Loucy (cell line): ENCODE results near the gene CTAG1B.
"Not testable (repeated sequence)": the region's sequence is repeated elsewhere in the genome, so short reads cannot be mapped to it uniquely, and the experiment has no call there.

ENCODE experiments used
- H2AFZ ChIP-seq: fragments of 200-600 bp; sonication (generic); 2 replicates; pipeline ENCODE4 v1.6.0; 2016; ENCODE audit warnings: antibody characterized with exemption, mild to moderate bottlenecking, low read length, moderate library complexity
- H3F3A ChIP-seq: fragments of 200-600 bp; 2 replicates; pipeline ENCODE4 v1.6.0; 2016; ENCODE audit warnings: antibody characterized with exemption, low read depth, mild to moderate bottlenecking
- H3K27me3 ChIP-seq: fragments of 200-600 bp; sonication (generic); 2 replicates; pipeline ENCODE4 v1.6.1; 2014; ENCODE audit warnings: low read length, mild to moderate bottlenecking; ENCODE audit not compliant: insufficient read depth, poor library complexity, severe bottlenecking
- H3K36me3 ChIP-seq: fragments of 200-600 bp; sonication (generic); 2 replicates; pipeline ENCODE4 v1.6.1; 2016; ENCODE audit warnings: low read length; ENCODE audit not compliant: insufficient read depth
- H3K4me1 ChIP-seq: fragments of 200-600 bp; sonication (generic); 2 replicates; pipeline ENCODE4 v1.5.1; 2014; ENCODE audit warnings: low read length, mild to moderate bottlenecking; ENCODE audit not compliant: insufficient read depth, poor library complexity, severe bottlenecking
- H3K4me2 ChIP-seq: fragments of 200-600 bp; sonication (generic); 2 replicates; pipeline ENCODE4 v1.6.0; 2014; ENCODE audit warnings: antibody characterized with exemption, low read length, low read depth, mild to moderate bottlenecking; ENCODE audit not compliant: poor library complexity, severe bottlenecking
- H3K4me3 ChIP-seq: fragments of 200-600 bp; sonication (generic); 2 replicates; pipeline ENCODE4 v1.5.1; 2014; ENCODE audit warnings: low read length, mild to moderate bottlenecking, mixed read lengths; ENCODE audit not compliant: poor library complexity, severe bottlenecking
- H3K79me2 ChIP-seq: fragments of 200-600 bp; sonication (generic); 2 replicates; pipeline ENCODE4 v1.6.1; 2014; ENCODE audit warnings: low read length; ENCODE audit not compliant: insufficient read depth
- H3K9ac ChIP-seq: fragments of 200-600 bp; sonication (generic); 2 replicates; pipeline ENCODE4 v1.6.0; 2014; ENCODE audit warnings: mild to moderate bottlenecking, low read depth, low read length, moderate library complexity; ENCODE audit not compliant: poor library complexity, severe bottlenecking
- H3K9me2 ChIP-seq: fragments of 200-600 bp; sonication (generic); replicated peaks from 2 replicates; pipeline ENCODE4 v1.6.1; 2016; ENCODE audit warnings: low read depth, low read length, mixed read lengths
- H3K9me3 ChIP-seq: fragments of 200-600 bp; sonication (generic); 2 replicates; pipeline ENCODE4 v1.6.1; 2014; ENCODE audit warnings: mild to moderate bottlenecking, antibody characterized with exemption, low read length, low read depth; ENCODE audit not compliant: insufficient read depth
- H4K20me1 ChIP-seq: fragments of 200-600 bp; sonication (generic); 2 replicates; pipeline ENCODE4 v1.6.0; 2014; ENCODE audit warnings: antibody characterized with exemption, low read length, mild to moderate bottlenecking; ENCODE audit not compliant: insufficient read depth, poor library complexity, severe bottlenecking
- CTCF ChIP-seq: fragments of 200-600 bp; sonication (generic); conservative IDR thresholded peaks from 2 replicates; pipeline ENCODE4 v1.5.1; 2014; ENCODE audit warnings: mild to moderate bottlenecking, antibody characterized with exemption, low read length
- EZH2phosphoT487 ChIP-seq: fragments of 200-600 bp; IDR thresholded peaks from 2 replicates; pipeline ENCODE4 v1.6.1; 2018; ENCODE audit warnings: antibody characterized with exemption, mild to moderate bottlenecking, moderate library complexity, borderline replicate concordance

The CTAG1B gene

DNA sequence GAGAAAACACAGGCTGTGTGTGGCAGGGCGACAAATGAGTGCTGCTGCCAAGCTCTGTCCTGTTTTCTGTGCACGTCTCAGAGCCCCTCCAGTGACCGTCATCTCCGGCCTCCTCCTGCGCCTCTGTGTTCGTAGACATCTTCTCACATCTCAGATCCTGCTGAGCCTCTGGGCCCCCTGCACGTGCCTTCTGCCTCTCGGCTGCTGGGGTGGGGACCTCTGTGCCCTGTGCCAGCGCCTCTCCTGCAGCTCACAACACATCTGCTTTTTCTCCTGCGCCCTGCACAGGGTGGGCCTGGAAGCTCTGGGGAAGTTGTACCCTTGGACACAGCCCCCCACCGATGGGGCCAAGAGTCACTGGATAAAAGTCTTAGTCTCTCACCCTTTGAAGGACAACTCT lies 36.7 kb upstream of the CTAG1B start:
- Histone ChIP-seq H3K4me2 (no peak overlapping the region), H3K27me3 (no peaks in the 10 kb centered on the region), H3K4me3 (no peak overlapping the region), H3K9me3 (no peaks in the 10 kb centered on the region), H3F3A (no peaks in the 10 kb centered on the region), H3K9me2 (no peaks in the 10 kb centered on the region), H4K20me1 (no peaks in the 10 kb centered on the region), H3K36me3 (no peaks in the 10 kb centered on the region), H3K9ac (no peak overlapping the region), H2AFZ (no peak overlapping the region), H3K4me1 (peaks cover 5% of the 10 kb centered on the region), H3K79me2 (no peaks in the 10 kb centered on the region)
- no peak for TF ChIP-seq EZH2phosphoT487
- no peak for TF ChIP-seq CTCF

DNA sequence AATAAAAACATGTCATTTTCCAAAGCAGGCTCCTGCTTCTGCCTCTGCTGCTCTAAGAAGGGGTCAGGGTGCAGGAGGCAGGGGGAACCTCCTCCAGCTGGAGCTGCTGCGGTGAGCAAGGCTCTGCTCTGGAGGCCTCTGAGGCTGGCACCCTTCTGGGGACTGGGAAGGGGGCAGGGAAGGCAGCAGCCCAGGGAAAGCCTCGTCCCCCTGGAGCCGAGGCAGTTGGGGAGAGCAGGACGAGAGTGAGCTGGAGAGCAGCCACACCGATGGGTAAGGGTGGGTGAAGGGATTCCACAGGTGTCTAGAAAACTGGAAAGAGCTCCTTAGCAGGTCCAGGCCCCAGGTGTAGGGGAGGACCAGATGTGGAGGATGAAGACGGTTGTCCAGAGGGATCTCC lies 36.3 kb upstream of the CTAG1B start:
- Histone ChIP-seq H3K9me3 (no peaks in the 10 kb centered on the region), H3F3A (no peaks in the 10 kb centered on the region), H3K4me3 (no peak overlapping the region), H3K36me3 (no peaks in the 10 kb centered on the region), H3K9ac (no peak overlapping the region), H3K9me2 (no peaks in the 10 kb centered on the region), H3K27me3 (no peaks in the 10 kb centered on the region), H4K20me1 (no peaks in the 10 kb centered on the region), H3K4me2 (no peak overlapping the region), H3K79me2 (no peaks in the 10 kb centered on the region), H2AFZ (no peak overlapping the region), H3K4me1 (peaks cover 5% of the 10 kb centered on the region)
- TF ChIP-seq EZH2phosphoT487 = no peak

DNA sequence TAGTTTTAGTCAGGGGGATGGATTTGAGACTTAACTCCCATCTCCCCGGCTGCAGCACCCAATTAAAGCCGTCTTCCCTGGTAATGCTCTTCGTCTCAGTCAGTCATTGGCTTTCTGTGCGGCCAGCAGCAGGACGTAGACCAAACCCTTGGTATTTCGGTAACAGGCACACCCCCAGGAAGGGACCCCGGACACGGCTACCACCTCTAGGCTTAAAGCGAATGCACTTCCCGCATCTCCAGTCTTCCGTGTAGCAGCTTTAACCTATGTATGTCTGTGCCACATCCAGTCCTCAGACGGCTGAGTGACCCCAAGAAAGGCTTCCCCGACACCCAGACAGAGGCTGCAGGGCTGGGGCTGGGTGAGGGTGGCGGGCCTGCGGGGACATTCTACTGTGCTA lies 35.8 kb upstream of the CTAG1B start:
- H4K20me1 ChIP-seq = no peaks in the 10 kb centered on the region
- peaks cover 5% of the 10 kb centered on the region for H3K4me1 ChIP-seq
- no peak overlapping the region for H2AFZ ChIP-seq
- no peak overlapping the region for H3K4me3 ChIP-seq
- no peaks in the 10 kb centered on the region for H3F3A ChIP-seq
- H3K27me3 ChIP-seq = no peaks in the 10 kb centered on the region
- no peaks in the 10 kb centered on the region for H3K9me3 ChIP-seq
- no peaks in the 10 kb centered on the region for H3K36me3 ChIP-seq
- TF ChIP-seq CTCF = no peak
- TF ChIP-seq EZH2phosphoT487 = no peak
- no peaks in the 10 kb centered on the region for H3K79me2 ChIP-seq
- H3K9ac ChIP-seq = no peak overlapping the region
- no peaks in the 10 kb centered on the region for H3K9me2 ChIP-seq
- no peak overlapping the region for H3K4me2 ChIP-seq

GRCh38 chrX:154654372-154654771 lies 35.3 kb upstream of the CTAG1B start:
- H3K9me3 ChIP-seq = no peaks in the 10 kb centered on the region
- no peak overlapping the region for H3K4me3 ChIP-seq

GRCh38 chrX:154653413-154653812 lies 34.3 kb upstream of the CTAG1B start, which contains the start of gene CTAG2:
Gene CTAG2, minus strand, starts transcription at chrX:154653579. Its CDS starts 64 bp downstream, at chrX:154653515.
- not testable (repeated sequence) for H3K9me3 ChIP-seq, H3K36me3 ChIP-seq, H3K9ac ChIP-seq, H3K79me2 ChIP-seq, H3K27me3 ChIP-seq, H4K20me1 ChIP-seq, H3K9me2 ChIP-seq, H3K4me2 ChIP-seq, H3K4me1 ChIP-seq, H3F3A ChIP-seq, H2AFZ ChIP-seq, H3K4me3 ChIP-seq

More at GRCh38 chrX:154654372-154654771, 35.3 kb upstream of the CTAG1B start:
- TF ChIP-seq EZH2phosphoT487 (no peak), CTCF (no peak)
- Histone ChIP-seq H3K79me2 (no peaks in the 10 kb centered on the region), H3K4me2 (no peak overlapping the region), H3F3A (no peaks in the 10 kb centered on the region), H3K9me2 (no peaks in the 10 kb centered on the region), H4K20me1 (no peaks in the 10 kb centered on the region), H2AFZ (no peak overlapping the region), H3K36me3 (no peaks in the 10 kb centered on the region), H3K4me1 (peaks cover 5% of the 10 kb centered on the region), H3K27me3 (no peaks in the 10 kb centered on the region), H3K9ac (no peak overlapping the region)
